ENCODE measurements around the gene GATM. TPM values are rescaled to one million over a fixed set of nuclear protein-coding genes. Genes with fewer than 3 reads are reported as not detected.
"Not testable (repeated sequence)": the region's sequence is repeated elsewhere in the genome, so short reads cannot be mapped to it uniquely, and the experiment has no call there.

Gene GATM
- total and polyA plus RNA-seq, 2 experiments from 2014 or later, result 87.6 to 268 TPM

- Histone ChIP-seq H3K4me3 (no peak overlapping the region), H3K4me2 (peak overlapping the region; percentile 17), H3K27ac (peak overlapping the region; percentile 6), H3K79me2 (no peaks in the 10 kb centered on the region), H3K27me3 (peaks cover 7% of the 10 kb centered on the region), H3K9me2 (replicated peaks; ENCODE audit: insufficient read depth) (no peaks in the 10 kb centered on the region), H3K4me1 (ENCODE audit: insufficient read depth) (peaks cover 27% of the 10 kb centered on the region), H3K36me3 (replicated peaks; ENCODE audit: insufficient read depth, low read depth) (no peaks in the 10 kb centered on the region), H3K9me3 (ENCODE audit: low read depth) (no peaks in the 10 kb centered on the region), H2AFZ (no peak overlapping the region), H4K20me1 (ENCODE audit: insufficient read depth, poor library complexity, severe bottlenecking) (no peaks in the 10 kb centered on the region)
- no peak for DNase-seq (ENCODE audit: low spot score)
- 43% methylated on average over 7 of the region's 7 CpGs for WGBS (ENCODE audit: low lambda C conversion rate, missing lambda C conversion rate)
- no peak for TF ChIP-seq EZH2 (IDR thresholded peaks at IDR 0.05; ENCODE audit: borderline replicate concordance)
- TF ChIP-seq EZH2phosphoT487 (IDR thresholded peaks at IDR 0.05; ENCODE audit: low read depth, severe bottlenecking, unreplicated experiment), result no peak
Observed at GRCh38 chr15:45372041-45372995, 6.0 kb downstream of the GATM start.

- TF ChIP-seq EZH2phosphoT487 (IDR thresholded peaks at IDR 0.05; ENCODE audit: low read depth, severe bottlenecking, unreplicated experiment), result no peak
- TF ChIP-seq CTCF (IDR thresholded peaks at IDR 0.05; ENCODE audit: poor library complexity), result no peak
- TF ChIP-seq EZH2 (IDR thresholded peaks at IDR 0.05; ENCODE audit: borderline replicate concordance), result no peak
- peak overlapping the region; percentile 6 for H3K27ac ChIP-seq
- WGBS (ENCODE audit: low lambda C conversion rate, missing lambda C conversion rate), result 81% methylated on average over 1 of the region's 1 CpG
Observed at GRCh38 chr15:45371546-45371945, 6.8 kb downstream of the GATM start.

DNA sequence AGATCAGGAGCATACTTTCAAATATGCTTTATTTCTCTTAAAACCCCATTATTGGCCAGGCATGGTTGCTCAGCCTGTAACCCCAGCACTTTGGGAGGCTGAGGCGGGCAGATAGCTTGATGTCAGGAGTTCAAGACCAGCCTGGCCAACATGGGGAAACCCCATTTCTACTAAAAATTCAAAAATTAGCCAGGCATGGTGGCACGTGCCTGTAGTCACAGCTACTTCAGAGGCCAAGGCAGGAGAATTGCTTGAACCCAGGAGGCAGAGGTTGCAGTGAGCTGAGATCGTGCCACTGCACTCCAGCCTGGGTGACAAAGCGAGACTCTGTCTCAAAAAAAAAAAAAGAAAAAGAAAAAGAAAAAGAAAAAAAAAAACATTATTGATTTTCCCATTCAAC is 8.3 kb downstream of the GATM start:
- not testable (repeated sequence) for H3K79me2 ChIP-seq; H3K9me3 ChIP-seq (ENCODE audit: low read depth); H3K36me3 ChIP-seq (replicated peaks; ENCODE audit: insufficient read depth, low read depth); H4K20me1 ChIP-seq (ENCODE audit: insufficient read depth, poor library complexity, severe bottlenecking); H3K4me3 ChIP-seq; H2AFZ ChIP-seq; H3K27me3 ChIP-seq; H3K27ac ChIP-seq; H3K4me2 ChIP-seq; H3K9me2 ChIP-seq (replicated peaks; ENCODE audit: insufficient read depth); DNase-seq (ENCODE audit: low spot score)
- WGBS (ENCODE audit: low lambda C conversion rate, missing lambda C conversion rate), result 92% methylated on average over 4 of the region's 4 CpGs
- peaks cover 16% of the 10 kb centered on the region for H3K4me1 ChIP-seq (ENCODE audit: insufficient read depth)

More at GRCh38 chr15:45371546-45371945, 6.8 kb downstream of the GATM start:
- Histone ChIP-seq H3K9me2 (replicated peaks; ENCODE audit: insufficient read depth) (no peaks in the 10 kb centered on the region), H3K79me2 (no peaks in the 10 kb centered on the region), H3K27me3 (peaks cover 6% of the 10 kb centered on the region), H3K36me3 (replicated peaks; ENCODE audit: insufficient read depth, low read depth) (no peaks in the 10 kb centered on the region), H3K4me2 (no peak overlapping the region), H4K20me1 (ENCODE audit: insufficient read depth, poor library complexity, severe bottlenecking) (no peaks in the 10 kb centered on the region), H3K4me3 (no peak overlapping the region), H2AFZ (no peak overlapping the region), H3K4me1 (ENCODE audit: insufficient read depth) (peaks cover 19% of the 10 kb centered on the region), H3K9me3 (ENCODE audit: low read depth) (no peaks in the 10 kb centered on the region)
- DNase-seq (ENCODE audit: low spot score), result no peak

- H3K36me3 ChIP-seq (replicated peaks; ENCODE audit: insufficient read depth, low read depth); H2AFZ ChIP-seq; H3K27ac ChIP-seq; H3K4me2 ChIP-seq; H3K9me3 ChIP-seq (ENCODE audit: low read depth); H4K20me1 ChIP-seq (ENCODE audit: insufficient read depth, poor library complexity, severe bottlenecking); H3K4me3 ChIP-seq; H3K79me2 ChIP-seq; DNase-seq (ENCODE audit: low spot score); H3K9me2 ChIP-seq (replicated peaks; ENCODE audit: insufficient read depth); H3K4me1 ChIP-seq (ENCODE audit: insufficient read depth); H3K27me3 ChIP-seq: not testable (repeated sequence)
- WGBS (ENCODE audit: low lambda C conversion rate, missing lambda C conversion rate), result 83% methylated on average over 7 of the region's 7 CpGs
Observed at GRCh38 chr15:45367222-45367621, 11.1 kb downstream of the GATM start.

- no peaks in the 10 kb centered on the region for H3K27me3 ChIP-seq
- H3K9me3 ChIP-seq (ENCODE audit: low read depth), result no peaks in the 10 kb centered on the region
- H3K4me1 ChIP-seq (ENCODE audit: insufficient read depth), result no peaks in the 10 kb centered on the region
- DNase-seq (ENCODE audit: low spot score), result no peak
- no peak overlapping the region for H3K4me3 ChIP-seq
- H3K79me2 ChIP-seq, result no peaks in the 10 kb centered on the region
- no peak for TF ChIP-seq EZH2 (IDR thresholded peaks at IDR 0.05; ENCODE audit: borderline replicate concordance)
- TF ChIP-seq CTCF (IDR thresholded peaks at IDR 0.05; ENCODE audit: poor library complexity), result no peak
- TF ChIP-seq EZH2phosphoT487 (IDR thresholded peaks at IDR 0.05; ENCODE audit: low read depth, severe bottlenecking, unreplicated experiment), result no peak
- no peaks in the 10 kb centered on the region for H3K36me3 ChIP-seq (replicated peaks; ENCODE audit: insufficient read depth, low read depth)
- WGBS (ENCODE audit: low lambda C conversion rate, missing lambda C conversion rate), result 95% methylated on average over 1 of the region's 1 CpG
- no peak overlapping the region for H2AFZ ChIP-seq
- no peak overlapping the region for H3K4me2 ChIP-seq
- H3K27ac ChIP-seq, result no peak overlapping the region
- no peaks in the 10 kb centered on the region for H3K9me2 ChIP-seq (replicated peaks; ENCODE audit: insufficient read depth)
- no peaks in the 10 kb centered on the region for H4K20me1 ChIP-seq (ENCODE audit: insufficient read depth, poor library complexity, severe bottlenecking)
Observed at GRCh38 chr15:45364271-45364670, 14.1 kb downstream of the GATM start.
